Left colon (tissue), 2 donors: ENCODE measurements around the gene ELP5. TPM values are rescaled to one million over a fixed set of nuclear protein-coding genes. Genes with fewer than 3 reads are reported as not detected.

ENCODE experiments used
- ATAC-seq: fragments of 200-7000 bp; cut with Tn5 transposase; one replicate; pipeline ENCODE4 v1.9.1; 2020; ENCODE audit warnings: mild to moderate bottlenecking, moderate library complexity
- DNase-seq, 2 donors: peaks; one replicate each; pipeline ENCODE4 v3.0.0-alpha.2; 2020
- intact Hi-C, 2 donors: fragments of 100-400 bp; cut with DNase I in 1 of 2; cut with micrococcal nuclease in 1 of 2; formaldehyde crosslinking; loops; one replicate each; pipeline versions ENCODE4 v1.11.2 to v1.14.0; 2022; cut with DNase I, micrococcal nuclease
- long read RNA-seq: library from polyadenylated mRNA; unstranded; transcript quantifications from one replicate; pipeline ENCODE4 v2.0.0, GENCODE V29; 2021
- total RNA-seq, 2 donors: library from RNA; stranded (reverse); fragmentation: NEBNext Ultra II Directional; extraction: Animal tissue kit (Norgen Biotek cat#: 25700); gene quantifications; one replicate each; pipeline ENCODE4 v1.2.1, GENCODE V29; 2021
- donor health status: DM: no; HTN: no; CAD: no.
- donor health status: DM: yes; HTN: yes; CAD: no.

The ELP5 gene
- 10 to 100 TPM; 42.4 to 55.4 TPM for total RNA-seq
- long read RNA-seq, transcript ELP5-204 (8 exons, 1,423 nt) = minor isoform, 6 of 35 reads
- long read RNA-seq, transcript ELP5-210 (4 exons, 687 nt) = major isoform, 18 of 35 reads
- long read RNA-seq, partial matches to known transcripts = 4 of 35 reads
- long read RNA-seq, other reads (novel, unspliced or antisense) = 7 of 35 reads

- peak; percentile 96 to 97 for DNase-seq
- ATAC-seq = peak; percentile 65
- intact Hi-C loops = no loop called here
Observed at GRCh38 chr17:7252176-7253043, at the start of gene ELP5. TSS of gene ELP5 (plus strand) at chr17:7252215. CDS start at chr17:7252551, 336 bp downstream.

- no peak for ATAC-seq
- DNase-seq = peak in 1 of 2 donors; percentile 25
- intact Hi-C loops = no loop called here
Observed at GRCh38 chr17:7203391-7203790, 48.6 kb upstream of the ELP5 start.

DNA sequence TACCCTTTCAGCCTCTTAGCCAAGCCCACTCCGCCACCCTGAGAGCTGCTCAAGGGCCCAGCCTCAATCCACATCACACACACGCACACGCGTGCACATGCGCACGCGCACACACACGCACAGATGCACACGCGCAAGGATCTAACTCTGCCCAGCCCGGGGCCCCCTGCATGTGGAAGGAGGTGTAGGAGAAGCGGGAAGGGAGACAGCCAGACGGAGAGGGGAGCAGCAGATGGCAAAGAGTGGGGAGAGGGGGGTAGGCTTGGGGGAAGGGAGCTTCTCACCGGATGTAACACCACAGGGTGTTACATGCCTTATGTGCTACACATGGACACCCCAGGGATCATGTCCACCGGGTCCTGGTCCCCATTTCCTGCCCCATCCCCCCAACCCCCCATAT is 47.7 kb upstream of the ELP5 start:
- peak in 1 of 2 donors; percentile 27 for DNase-seq
- ATAC-seq = peak; percentile 16
- intact Hi-C loops = no loop called here

GRCh38 chr17:7204828-7205461 is 47.1 kb upstream of the ELP5 start:
- ATAC-seq (peak; percentile 83), DNase-seq (peak; percentile 84 to 88)
- intact Hi-C loops = no loop called here

- DNase-seq = peak in 1 of 2 donors; percentile 22
- intact Hi-C loops = no loop called here
- no peak for ATAC-seq
Observed at GRCh38 chr17:7205561-7205960, 46.5 kb upstream of the ELP5 start.

DNA sequence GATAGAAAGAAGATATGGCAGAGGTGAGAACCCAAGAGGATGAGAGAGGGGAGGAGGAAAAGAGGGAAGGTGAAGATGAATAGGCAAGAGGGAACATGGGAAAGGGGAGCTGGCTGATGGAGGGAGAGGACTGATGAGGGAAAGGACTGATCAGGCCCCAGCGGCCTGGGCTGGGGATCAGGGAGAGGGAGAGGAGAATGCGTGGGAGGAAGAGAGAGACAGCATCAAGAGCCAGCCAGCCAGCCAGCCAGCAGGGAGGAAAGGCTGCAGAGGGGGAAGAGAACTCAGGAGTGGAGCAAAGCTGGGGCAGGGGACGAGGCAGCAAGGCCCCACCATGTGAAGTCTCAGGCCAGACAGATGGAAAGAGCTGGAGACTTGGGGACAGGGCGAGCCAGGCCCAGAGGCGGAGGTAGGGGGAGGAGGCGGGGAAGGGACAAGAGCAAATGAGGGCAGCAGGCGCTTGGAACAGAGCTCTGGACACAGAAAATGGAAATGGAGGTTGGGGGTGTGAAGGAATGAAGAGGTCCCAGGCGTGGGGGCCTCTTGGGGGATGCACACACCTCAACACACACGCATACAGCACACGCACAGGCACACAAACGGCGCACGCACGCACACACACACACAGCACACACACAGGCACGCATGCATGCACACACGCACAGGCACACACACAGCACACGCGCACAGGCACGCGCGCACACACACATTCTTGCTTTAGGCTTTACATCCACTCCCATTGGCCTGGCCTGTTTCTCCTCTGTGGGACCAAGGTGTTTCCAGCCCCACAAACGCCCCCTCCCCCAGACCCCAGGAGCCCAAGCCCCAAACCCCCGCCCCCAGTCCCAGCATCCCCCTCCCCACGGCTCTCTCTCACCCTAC is 44.7 kb upstream of the ELP5 start:
- intact Hi-C loops = no loop called here
- no peak for DNase-seq
- no peak for ATAC-seq

DNA sequence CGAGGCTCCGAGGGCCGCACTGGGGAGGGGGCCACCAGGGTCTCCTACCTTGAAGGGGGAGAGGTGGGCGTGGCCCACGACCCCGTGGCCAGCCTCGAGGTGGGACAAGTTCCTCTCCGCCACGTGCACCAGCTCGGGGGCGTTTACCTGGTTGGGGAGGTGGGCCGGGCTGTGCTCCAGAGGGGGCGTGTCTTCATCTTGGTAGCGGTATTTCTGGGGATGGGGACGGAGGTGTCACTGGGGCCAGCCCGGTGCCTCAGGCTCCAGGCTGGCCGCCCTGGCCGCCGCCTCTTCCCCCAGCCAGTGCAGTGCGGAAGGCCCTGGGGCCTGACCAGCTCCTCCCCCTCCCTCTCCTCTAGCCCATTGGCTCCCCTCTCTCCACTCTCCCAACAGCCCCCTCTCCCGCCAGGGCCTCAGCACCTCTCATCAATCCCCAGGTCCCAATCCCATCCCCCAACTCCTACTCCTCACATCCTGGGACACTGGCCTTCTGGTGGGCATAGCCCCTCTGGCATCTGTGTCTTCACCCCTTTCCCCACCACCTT is 43.9 kb upstream of the ELP5 start:
- DNase-seq = no peak
- no peak for ATAC-seq
- intact Hi-C loops = no loop called here

- intact Hi-C loops = no loop called here
- no peak for DNase-seq
- no peak for ATAC-seq
Observed at GRCh38 chr17:7208754-7209460, 43.1 kb upstream of the ELP5 start.

DNA sequence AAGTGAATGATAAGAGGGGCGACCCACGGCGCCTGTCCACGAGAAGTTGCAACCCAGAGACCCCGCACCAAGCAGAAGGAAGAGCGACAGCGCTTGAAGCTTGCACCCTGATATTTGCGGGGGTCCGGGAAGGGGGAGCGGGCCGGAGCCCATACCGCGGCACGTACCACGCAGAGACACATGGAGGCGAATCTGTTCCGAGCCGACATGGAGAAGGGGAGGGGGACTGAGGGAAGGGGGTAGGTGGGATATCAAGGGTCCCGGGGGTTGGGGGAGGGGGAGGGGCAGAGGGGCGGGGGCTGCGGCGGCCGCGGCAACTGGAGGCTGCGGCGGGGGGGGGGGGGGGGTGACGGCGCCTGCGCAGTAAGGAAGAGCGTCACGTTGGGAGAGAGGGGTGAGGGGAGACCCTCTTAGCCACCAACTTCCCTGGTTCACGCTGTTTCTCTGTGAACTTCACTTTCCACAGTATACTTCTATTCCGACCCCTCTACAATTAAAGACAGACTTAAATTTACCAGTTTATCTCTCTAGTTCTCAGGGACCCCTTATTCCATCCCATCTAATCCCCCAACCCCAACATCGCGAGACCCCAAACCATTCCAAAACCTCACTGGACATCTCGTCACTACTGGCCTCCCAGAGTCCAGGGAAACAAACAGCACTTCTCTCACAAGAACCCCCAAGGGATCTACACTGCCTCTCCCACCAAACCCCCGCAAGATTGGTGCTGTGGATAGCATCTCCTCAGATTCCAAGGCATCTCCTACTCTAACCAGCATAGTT is 40.3 kb upstream of the ELP5 start:
- ATAC-seq = no peak
- DNase-seq = no peak
- intact Hi-C loops = no loop called here

DNA sequence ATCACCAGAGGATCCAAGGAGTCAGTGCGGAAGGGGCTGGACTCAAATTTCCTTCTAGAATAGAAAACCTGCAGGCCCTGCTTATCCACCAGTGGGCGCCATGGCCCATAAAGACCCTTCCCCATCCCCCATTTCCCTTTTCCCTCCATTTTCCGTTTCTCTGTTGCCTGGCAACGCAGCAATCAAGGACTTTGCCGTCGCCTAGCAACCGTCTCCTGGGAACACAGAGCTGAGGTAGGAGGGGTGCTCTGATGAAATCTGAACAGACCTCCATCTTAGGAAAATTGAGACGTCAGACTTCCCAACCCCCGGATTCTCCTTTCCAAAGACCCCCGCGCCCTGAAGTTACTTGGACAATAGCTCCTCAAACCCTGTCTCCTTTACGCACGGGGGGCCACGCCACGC is 38.1 kb upstream of the ELP5 start:
- DNase-seq (peak in 1 of 2 donors; percentile 82), ATAC-seq (peak; percentile 20)
- intact Hi-C loops = no loop called here

- intact Hi-C loops = no loop called here
- ATAC-seq (peak; percentile 88), DNase-seq (peak; percentile 99)
Observed at GRCh38 chr17:7214300-7215135, 37.5 kb upstream of the ELP5 start.

DNA sequence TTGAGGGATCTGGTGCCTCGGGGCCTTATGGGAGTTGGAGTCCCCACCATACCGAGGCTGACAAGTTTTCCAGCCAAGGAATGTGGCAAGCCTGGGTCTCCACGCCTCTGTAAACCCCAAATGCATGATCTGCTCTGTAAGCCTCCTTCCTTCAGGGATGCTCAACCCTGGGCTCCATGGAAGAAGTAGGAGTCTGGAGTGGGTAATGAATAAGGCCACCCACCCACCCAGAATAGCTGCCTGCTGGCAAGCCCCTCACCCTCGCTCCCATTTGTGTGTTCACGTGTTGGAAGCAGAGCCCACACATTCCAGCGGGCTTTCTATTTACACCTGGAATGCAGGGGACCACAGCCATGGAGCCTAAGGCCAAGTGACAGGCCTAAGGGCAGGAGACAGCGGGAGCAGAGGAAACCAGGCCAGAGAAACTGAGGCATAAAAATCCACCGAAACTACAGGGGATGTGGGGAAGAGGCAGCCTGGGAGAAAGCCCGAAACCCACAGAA is 36.8 kb upstream of the ELP5 start:
- intact Hi-C loops = no loop called here
- ATAC-seq (no peak), DNase-seq (no peak)

DNA sequence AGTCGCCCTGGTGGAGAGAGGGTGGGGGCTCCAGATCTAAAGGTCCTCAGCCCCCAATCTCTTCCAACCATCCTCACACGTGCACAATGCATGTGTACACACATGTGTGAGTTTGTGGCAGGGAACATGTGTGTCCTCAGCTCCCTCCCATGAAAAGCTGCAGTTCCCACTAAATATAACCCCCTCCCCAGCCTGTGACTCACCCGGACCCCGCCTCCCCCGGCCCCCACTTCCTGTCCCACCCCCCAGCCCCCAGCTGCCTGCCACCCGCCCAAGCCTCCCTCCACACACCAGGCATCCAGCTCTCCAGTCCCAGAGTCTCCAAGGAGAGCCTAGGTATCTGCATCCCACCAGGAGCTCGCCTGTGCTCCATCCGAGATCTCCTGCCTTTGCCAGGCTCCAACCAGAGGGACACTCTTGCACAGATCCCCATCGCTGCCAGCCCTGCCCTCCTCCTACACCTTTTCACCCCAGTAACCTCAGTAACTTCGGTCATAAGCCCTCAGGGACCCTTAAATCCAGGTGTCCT is 36.3 kb upstream of the ELP5 start:
- no peak for DNase-seq
- no peak for ATAC-seq
- intact Hi-C loops = no loop called here

DNA sequence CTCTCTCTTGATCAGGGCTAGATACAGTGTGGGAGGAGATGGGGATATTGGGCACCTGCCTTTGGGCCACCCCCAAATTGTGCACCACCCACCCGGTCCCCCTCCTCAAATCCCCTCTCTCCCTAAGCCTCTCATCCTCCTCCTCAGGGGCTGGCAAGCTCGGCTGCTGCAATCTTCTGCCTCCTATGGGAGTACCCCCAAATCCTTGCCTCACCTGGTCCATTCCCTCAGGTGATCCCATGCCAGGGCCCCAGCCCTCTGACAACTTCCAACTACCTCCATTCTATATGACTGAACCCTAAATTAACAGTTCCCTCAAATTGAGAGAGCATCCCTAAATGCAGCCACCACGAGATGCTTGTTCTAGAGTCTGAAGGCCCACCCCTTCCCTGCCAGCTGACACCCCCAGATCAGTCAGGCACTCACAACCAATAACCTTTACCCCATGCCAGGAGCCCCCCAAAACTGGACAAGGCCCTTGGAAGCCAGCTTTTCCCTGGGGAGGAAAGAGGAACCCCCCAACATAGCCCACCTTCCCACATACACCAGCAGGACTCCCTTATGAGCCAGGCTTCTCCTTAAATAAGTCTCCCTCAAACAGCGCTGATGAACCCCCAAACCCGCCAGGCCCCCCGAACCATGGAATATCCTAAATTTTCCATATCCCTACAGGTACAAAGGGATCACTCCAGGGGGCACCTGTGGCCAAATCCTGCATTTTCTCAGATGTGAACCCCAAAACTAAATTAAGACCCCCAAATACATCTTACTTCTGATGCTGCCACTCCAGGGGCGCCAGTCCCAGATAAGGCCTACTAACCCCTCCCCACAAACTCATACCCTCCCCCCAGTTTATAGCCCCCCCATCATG is 35.5 kb upstream of the ELP5 start:
- ATAC-seq = no peak
- intact Hi-C loops = no loop called here

More for the DNA sequence above, 35.5 kb upstream of the ELP5 start:
- no peak for DNase-seq
